HG03108 (cell line): ENCODE data around the gene ERGIC3.
A peak's percentile ranks its signal among the peaks of the same experiment; 100 is the strongest.

Source experiments
- ATAC-seq: cut with Tn5 transposase; IDR thresholded peaks from one replicate; pipeline ENCODE4 v1.9.1; 2021; ENCODE audit warnings: moderate library complexity; ENCODE audit not compliant: unreplicated experiment

The ERGIC3 gene

GRCh38 chr20:35595901-35596300 lies 54.0 kb downstream of the ERGIC3 start:
- no peak for ATAC-seq

- ATAC-seq = no peak
Observed at GRCh38 chr20:35597186-35597585, 55.3 kb downstream of the ERGIC3 start.

- ATAC-seq = no peak
Observed at GRCh38 chr20:35598476-35598875, 56.6 kb downstream of the ERGIC3 start.

- no peak for ATAC-seq
Observed at GRCh38 chr20:35598899-35599775, 57.3 kb downstream of the ERGIC3 start.

- ATAC-seq = no peak
Observed at GRCh38 chr20:35599776-35600120, 57.9 kb downstream of the ERGIC3 start.

GRCh38 chr20:35600176-35600992 lies 58.5 kb downstream of the ERGIC3 start:
- no peak for ATAC-seq

GRCh38 chr20:35600993-35601973 lies 59.4 kb downstream of the ERGIC3 start:
- ATAC-seq = peak; percentile 52

- no peak for ATAC-seq
Observed at GRCh38 chr20:35601990-35602389, 60.1 kb downstream of the ERGIC3 start.

GRCh38 chr20:35602851-35603495 lies 61.1 kb downstream of the ERGIC3 start:
- no peak for ATAC-seq

GRCh38 chr20:35603695-35604448 lies 62.0 kb downstream of the ERGIC3 start:
- ATAC-seq = no peak

- ATAC-seq = no peak
Observed at GRCh38 chr20:35604449-35604747, 62.5 kb downstream of the ERGIC3 start.

GRCh38 chr20:35606127-35606526 lies 64.2 kb downstream of the ERGIC3 start:
- no peak for ATAC-seq
